Suprapubic skin (tissue), 4 donors: ENCODE results near the gene ABCD2. TPM values are rescaled to one million over a fixed set of nuclear protein-coding genes. Genes with fewer than 3 reads are reported as not detected.
"Not testable (repeated sequence)": the region's sequence is repeated elsewhere in the genome, so short reads cannot be mapped to it uniquely, and the experiment has no call there.

Experiments used
- DNase-seq, 2 donors: peaks; one replicate each; pipeline ENCODE4 v3.0.0-alpha.2; 2019; ENCODE audit warnings: low spot score in 2 of 2
- H3K27ac ChIP-seq: fragments of 200-600 bp; sonication (generic); one replicate; pipeline ENCODE4 v1.5.1; 2019
- H3K27me3 ChIP-seq: fragments of 200-600 bp; sonication (generic); one replicate; pipeline ENCODE4 v1.5.1; 2019
- H3K36me3 ChIP-seq: fragments of 200-600 bp; sonication (generic); one replicate; pipeline ENCODE4 v1.5.1; 2019
- H3K4me1 ChIP-seq: fragments of 200-600 bp; sonication (generic); one replicate; pipeline ENCODE4 v1.5.1; 2019
- H3K4me3 ChIP-seq: fragments of 200-600 bp; sonication (generic); one replicate; pipeline ENCODE4 v1.5.1; 2019; ENCODE audit warnings: mild to moderate bottlenecking
- H3K9me3 ChIP-seq: fragments of 200-600 bp; sonication (generic); one replicate; pipeline ENCODE4 v1.5.1; 2019
- CTCF ChIP-seq, 2 donors: fragments of 200-600 bp in 1 of 2; fragments of 450-650 bp in 1 of 2; sonication (generic) in 1 of 2; IDR thresholded peaks; one replicate each; pipeline ENCODE4 v1.5.1; 2016 to 2019; ENCODE audit warnings: antibody characterized with exemption in 2 of 2, mild to moderate bottlenecking in 1 of 2, moderate library complexity in 1 of 2
- EP300 ChIP-seq: sonication (generic); formaldehyde crosslinking; IDR thresholded peaks from one replicate; pipeline ENCODE4 v1.6.1; 2017; ENCODE audit warnings: antibody characterized with exemption
- POLR2A ChIP-seq, 2 donors: fragments of 450-650 bp; IDR thresholded peaks; one replicate each; pipeline ENCODE4 v1.6.1; 2017; ENCODE audit warnings: antibody characterized with exemption in 2 of 2, mild to moderate bottlenecking in 2 of 2, moderate library complexity in 2 of 2
- POLR2AphosphoS5 ChIP-seq, 3 donors: sonication (generic); formaldehyde crosslinking; IDR thresholded peaks; one replicate each; pipeline ENCODE4 v1.6.1; 2017; ENCODE audit warnings: antibody characterized with exemption in 3 of 3
- WGBS: methylation state at CpG from one replicate; pipeline ENCODE4 v1.1.5; 2018; 5-methylcytosine and 5-hydroxymethylcytosine counted together
- total RNA-seq, 4 donors: library from RNA; depleted of rRNA; stranded (reverse); fragments of >200 nt; gene quantifications; one replicate each; pipeline ENCODE4 v1.1.0, GENCODE V29; 2016

ABCD2 gene
- total RNA-seq, 4 donors from 2014 or later, result 0.08 to 0.72 (median 0.22) TPM

- Histone ChIP-seq H3K27ac (no peak overlapping the region), H3K4me3 (no peak overlapping the region), H3K4me1 (no peaks in the 10 kb centered on the region), H3K36me3 (no peaks in the 10 kb centered on the region), H3K27me3 (no peaks in the 10 kb centered on the region), H3K9me3 (no peaks in the 10 kb centered on the region)
- no peak for TF ChIP-seq EP300
- no peak for TF ChIP-seq POLR2A (IDR thresholded peaks at IDR 0.05)
- TF ChIP-seq POLR2AphosphoS5 (IDR thresholded peaks at IDR 0.05), result no peak
- no peak for TF ChIP-seq CTCF (IDR thresholded peaks at IDR 0.05)
- no peak for DNase-seq
Measured at GRCh38 chr12:39553476-39553875, 66.1 kb downstream of the ABCD2 start.

GRCh38 chr12:39544211-39544610, 75.4 kb downstream of the ABCD2 start:
- 39% methylated on average over 2 of the region's 2 CpGs for WGBS
- H3K4me3 ChIP-seq, H3K4me1 ChIP-seq, H3K9me3 ChIP-seq, H3K27me3 ChIP-seq, DNase-seq, H3K27ac ChIP-seq, H3K36me3 ChIP-seq: not testable (repeated sequence)

GRCh38 chr12:39541471-39541870, 78.1 kb downstream of the ABCD2 start:
- Histone ChIP-seq H3K36me3 (no peaks in the 10 kb centered on the region), H3K4me3 (no peak overlapping the region), H3K27me3 (no peaks in the 10 kb centered on the region), H3K9me3 (no peaks in the 10 kb centered on the region), H3K4me1 (no peaks in the 10 kb centered on the region), H3K27ac (no peak overlapping the region)
- WGBS, result 64% methylated on average over 2 of the region's 2 CpGs
- DNase-seq, result no peak
- TF ChIP-seq POLR2A (IDR thresholded peaks at IDR 0.05), result no peak
- no peak for TF ChIP-seq EP300
- no peak for TF ChIP-seq POLR2AphosphoS5 (IDR thresholded peaks at IDR 0.05)
- TF ChIP-seq CTCF (IDR thresholded peaks at IDR 0.05), result no peak

GRCh38 chr12:39538679-39539104, 80.9 kb downstream of the ABCD2 start:
- TF ChIP-seq POLR2AphosphoS5 (IDR thresholded peaks at IDR 0.05) (no peak), EP300 (no peak), CTCF (IDR thresholded peaks at IDR 0.05) (no peak), POLR2A (IDR thresholded peaks at IDR 0.05) (no peak)
- no peaks in the 10 kb centered on the region for H3K4me1 ChIP-seq
- 93% methylated on average over 18 of the region's 18 CpGs for WGBS
- H3K9me3 ChIP-seq, result no peaks in the 10 kb centered on the region
- no peak overlapping the region for H3K27ac ChIP-seq
- H3K4me3 ChIP-seq, result no peak overlapping the region
- no peaks in the 10 kb centered on the region for H3K27me3 ChIP-seq
- H3K36me3 ChIP-seq, result no peaks in the 10 kb centered on the region
- no peak for DNase-seq

GRCh38 chr12:39533951-39534350, 85.7 kb downstream of the ABCD2 start:
- no peak overlapping the region for H3K4me3 ChIP-seq
- H3K36me3 ChIP-seq, result no peaks in the 10 kb centered on the region
- no peak overlapping the region for H3K27ac ChIP-seq
- TF ChIP-seq POLR2A (IDR thresholded peaks at IDR 0.05) (no peak), POLR2AphosphoS5 (IDR thresholded peaks at IDR 0.05) (no peak)
- H3K9me3 ChIP-seq, result no peaks in the 10 kb centered on the region
- no peaks in the 10 kb centered on the region for H3K4me1 ChIP-seq
- no peaks in the 10 kb centered on the region for H3K27me3 ChIP-seq
- no peak for DNase-seq

GRCh38 chr12:39532448-39532847, 87.2 kb downstream of the ABCD2 start:
- Histone ChIP-seq H3K36me3 (no peaks in the 10 kb centered on the region), H3K9me3 (no peaks in the 10 kb centered on the region), H3K27ac (no peak overlapping the region), H3K4me1 (no peaks in the 10 kb centered on the region), H3K27me3 (no peaks in the 10 kb centered on the region), H3K4me3 (no peak overlapping the region)
- DNase-seq, result no peak
- TF ChIP-seq CTCF (IDR thresholded peaks at IDR 0.05) (no peak), EP300 (no peak), POLR2A (IDR thresholded peaks at IDR 0.05) (no peak), POLR2AphosphoS5 (IDR thresholded peaks at IDR 0.05) (no peak)
- WGBS, result 82% methylated on average over 4 of the region's 4 CpGs
